ENCODE data around the gene HCRT.

DNA sequence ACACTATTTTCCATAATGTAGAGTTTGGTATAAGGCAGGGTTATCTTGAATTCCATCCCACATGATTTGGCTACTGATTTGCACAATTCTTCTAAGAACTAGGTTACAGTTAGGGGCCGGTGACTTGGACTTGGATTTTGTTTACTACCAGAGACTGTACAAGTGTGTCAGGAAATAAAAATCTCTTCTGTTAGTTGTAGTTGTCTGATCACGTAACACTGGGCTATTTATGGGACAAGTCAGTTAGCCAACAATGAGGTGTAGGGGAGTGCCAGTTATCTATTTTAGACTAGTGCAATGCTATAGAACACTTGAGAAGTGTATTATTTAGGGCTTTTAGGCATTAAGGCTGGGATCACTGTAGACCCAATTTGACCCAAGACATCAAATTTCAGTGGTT is 48.7 kb upstream of the HCRT start:
- TF ChIP-seq GATA3 (IDR thresholded peaks at IDR 0.05; ENCODE audit: low read depth, low read length) (no peak), GATA2 (IDR thresholded peaks at IDR 0.05; ENCODE audit: low read depth, low read length) (no peak)
